ENCODE results near the gene DNAJB1. TPM values are rescaled to one million over a fixed set of nuclear protein-coding genes. Genes with fewer than 3 reads are reported as not detected.

DNAJB1 gene
- total RNA-seq, 1 donor from 2014 or later: 92.5 TPM

DNA sequence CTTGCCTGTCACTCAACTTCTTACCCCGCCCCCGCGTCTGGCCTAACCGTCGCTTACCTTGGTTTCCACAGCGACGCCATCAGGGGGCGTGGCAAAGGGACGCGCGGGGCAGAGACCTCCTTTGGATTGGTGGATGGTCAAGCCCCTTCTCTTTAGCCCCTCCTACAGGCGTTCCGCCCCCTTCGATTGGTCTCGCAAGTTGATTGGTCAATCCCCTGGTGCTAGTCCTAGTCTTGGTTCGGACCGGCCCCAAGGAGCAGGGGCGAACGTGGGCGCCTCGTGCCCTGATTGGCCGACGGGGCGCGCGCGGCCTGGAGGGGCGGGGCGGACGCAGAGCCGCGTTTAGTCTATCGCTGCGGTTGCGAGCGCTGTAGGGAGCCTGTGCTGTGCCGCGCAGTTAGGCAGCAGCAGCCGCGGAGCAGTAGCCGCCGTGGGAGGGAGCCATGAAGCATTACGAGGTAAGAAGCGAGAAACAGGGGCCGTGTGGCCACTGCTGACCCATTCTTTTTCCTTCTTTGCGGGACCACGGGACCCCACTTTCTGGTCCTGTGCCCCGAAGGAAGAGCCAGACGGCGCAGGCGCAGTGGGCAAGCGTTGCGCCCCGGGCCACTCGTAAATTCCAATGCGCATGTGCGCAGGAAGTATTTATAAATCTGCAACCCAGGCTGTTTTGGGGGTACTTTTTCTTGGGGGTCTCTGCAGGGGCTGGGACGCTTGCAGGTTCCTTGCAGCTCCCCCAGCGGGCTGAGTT, 11.2 kb upstream of the DNAJB1 start, which contains the start of gene TECR:
Gene TECR, plus strand, starts transcription at position 341 of the 751 bp plus-strand sequence. Its CDS starts 103 bp downstream, at position 444.
- H3K9me3 ChIP-seq: no peaks in the 10 kb centered on the region
- H3K27me3 ChIP-seq (ENCODE audit: low read depth): no peaks in the 10 kb centered on the region
- H3K4me1 ChIP-seq: peaks cover 23% of the 10 kb centered on the region
- peak within 1 kb of the TSS; percentile 83 for H3K4me3 ChIP-seq
- intact Hi-C loops (cut with DNase I): no loop called here
- TF ChIP-seq, protein P1, sequence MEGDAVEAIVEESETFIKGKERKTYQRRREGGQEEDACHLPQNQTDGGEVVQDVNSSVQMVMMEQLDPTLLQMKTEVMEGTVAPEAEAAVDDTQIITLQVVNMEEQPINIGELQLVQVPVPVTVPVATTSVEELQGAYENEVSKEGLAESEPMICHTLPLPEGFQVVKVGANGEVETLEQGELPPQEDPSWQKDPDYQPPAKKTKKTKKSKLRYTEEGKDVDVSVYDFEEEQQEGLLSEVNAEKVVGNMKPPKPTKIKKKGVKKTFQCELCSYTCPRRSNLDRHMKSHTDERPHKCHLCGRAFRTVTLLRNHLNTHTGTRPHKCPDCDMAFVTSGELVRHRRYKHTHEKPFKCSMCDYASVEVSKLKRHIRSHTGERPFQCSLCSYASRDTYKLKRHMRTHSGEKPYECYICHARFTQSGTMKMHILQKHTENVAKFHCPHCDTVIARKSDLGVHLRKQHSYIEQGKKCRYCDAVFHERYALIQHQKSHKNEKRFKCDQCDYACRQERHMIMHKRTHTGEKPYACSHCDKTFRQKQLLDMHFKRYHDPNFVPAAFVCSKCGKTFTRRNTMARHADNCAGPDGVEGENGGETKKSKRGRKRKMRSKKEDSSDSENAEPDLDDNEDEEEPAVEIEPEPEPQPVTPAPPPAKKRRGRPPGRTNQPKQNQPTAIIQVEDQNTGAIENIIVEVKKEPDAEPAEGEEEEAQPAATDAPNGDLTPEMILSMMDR (IDR thresholded peaks at IDR 0.05): peak; percentile 4
- no peaks in the 10 kb centered on the region for H3K36me3 ChIP-seq
- peak within 1 kb of the TSS; percentile 93 for H3K27ac ChIP-seq
- peak; percentile 100 for DNase-seq
- ATAC-seq: peak; percentile 98 to 99

DNA sequence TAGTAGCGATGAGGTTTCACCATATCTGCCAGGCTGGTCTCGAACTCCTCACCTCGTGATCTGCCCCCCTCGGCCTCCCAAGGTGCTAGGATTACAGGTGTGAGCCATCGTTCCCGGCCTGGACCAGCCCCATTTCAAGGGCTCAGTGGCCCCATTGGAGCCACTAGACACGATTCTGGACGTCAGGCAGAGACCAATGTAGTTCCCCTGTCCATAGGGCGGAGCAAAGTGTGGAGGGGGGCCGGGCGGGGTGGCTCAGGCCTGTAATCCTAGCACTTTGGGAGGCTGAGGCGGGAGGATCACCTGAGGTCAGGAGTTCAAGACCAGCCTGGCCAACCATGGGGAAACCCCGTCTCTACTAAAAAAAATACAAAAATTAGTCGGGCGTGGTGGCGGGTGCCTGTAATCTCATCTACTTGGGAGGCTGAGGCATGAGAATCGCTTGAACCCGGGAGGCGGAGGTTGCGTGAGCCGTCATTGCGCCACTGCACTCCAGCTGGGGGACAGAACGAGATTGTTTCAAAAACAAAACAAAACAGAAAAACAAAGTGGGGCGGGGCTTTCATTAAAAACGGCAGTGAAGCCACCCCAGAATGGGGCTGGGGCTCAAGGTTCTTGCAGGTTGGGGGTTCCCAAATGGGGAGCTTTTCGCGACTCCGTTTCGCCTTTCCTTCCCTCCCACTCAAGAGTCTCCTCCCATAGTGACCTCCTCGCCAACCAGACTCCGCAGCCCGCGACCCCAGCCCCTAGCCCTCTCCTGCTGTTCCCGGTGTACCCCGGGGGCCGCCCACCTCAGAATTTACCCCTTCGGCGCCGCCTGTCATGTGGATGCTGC, 10.4 kb upstream of the DNAJB1 start:
- H3K27ac ChIP-seq: peak overlapping the region; percentile 76
- H3K9me3 ChIP-seq: no peaks in the 10 kb centered on the region
- ATAC-seq (no peak), DNase-seq (peak; percentile 65)
- H3K27me3 ChIP-seq (ENCODE audit: low read depth): no peaks in the 10 kb centered on the region
- peak overlapping the region; percentile 83 for H3K4me3 ChIP-seq
- no peaks in the 10 kb centered on the region for H3K36me3 ChIP-seq
- TF ChIP-seq, protein P1 (IDR thresholded peaks at IDR 0.05): no peak
- intact Hi-C loops (cut with DNase I): no loop called here
- peaks cover 23% of the 10 kb centered on the region for H3K4me1 ChIP-seq

DNA sequence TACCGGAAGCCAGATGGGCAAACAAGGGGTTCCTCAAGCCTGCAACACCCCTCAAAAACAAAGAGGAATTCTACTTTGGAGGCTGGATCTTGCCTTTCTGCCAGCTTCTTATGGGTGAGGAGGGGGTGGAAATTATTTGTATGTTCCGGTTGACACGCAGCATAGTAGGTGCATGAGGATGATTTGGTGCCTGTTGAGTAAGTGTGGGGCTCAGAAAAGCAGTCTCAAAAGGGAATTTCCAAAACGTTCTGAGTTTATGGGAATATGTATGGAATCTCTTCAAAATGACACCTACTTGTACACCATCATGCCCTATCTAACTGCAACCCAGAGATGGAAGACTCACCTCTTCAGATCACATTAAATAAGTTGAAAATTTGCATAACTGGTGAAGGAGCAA, 8.2 kb upstream of the DNAJB1 start:
- Histone ChIP-seq H3K9me3 (no peaks in the 10 kb centered on the region), H3K4me3 (no peak overlapping the region), H3K27ac (no peak overlapping the region), H3K27me3 (ENCODE audit: low read depth) (no peaks in the 10 kb centered on the region), H3K36me3 (no peaks in the 10 kb centered on the region), H3K4me1 (peaks cover 13% of the 10 kb centered on the region)
- intact Hi-C loops (cut with DNase I): no loop called here
- TF ChIP-seq, protein P1 (IDR thresholded peaks at IDR 0.05): no peak
- ATAC-seq (no peak), DNase-seq (no peak)

DNA sequence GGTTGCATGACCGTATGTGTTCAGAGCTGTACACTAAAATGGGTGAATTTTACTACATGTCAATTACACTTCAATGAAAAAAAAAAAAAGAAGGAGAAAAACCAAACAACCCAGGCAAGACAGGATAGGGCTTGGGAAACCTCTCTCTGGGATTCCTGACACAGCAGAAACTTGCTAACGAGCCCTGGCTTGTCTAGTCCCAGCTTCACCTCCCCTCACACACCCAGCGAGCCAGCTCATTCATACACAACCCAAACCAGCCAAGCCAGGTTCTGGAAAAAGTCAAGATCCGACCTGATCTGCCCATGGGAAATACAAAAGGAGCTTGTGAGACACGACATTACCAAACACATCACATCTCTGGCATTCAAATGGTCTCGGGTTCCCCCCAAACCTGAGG, 7.5 kb upstream of the DNAJB1 start:
- H3K27me3 ChIP-seq (ENCODE audit: low read depth): no peaks in the 10 kb centered on the region
- no peaks in the 10 kb centered on the region for H3K36me3 ChIP-seq
- ATAC-seq: no peak
- no peak overlapping the region for H3K27ac ChIP-seq
- TF ChIP-seq, protein P1 (IDR thresholded peaks at IDR 0.05): no peak
- H3K4me3 ChIP-seq: no peak overlapping the region
- no peaks in the 10 kb centered on the region for H3K9me3 ChIP-seq
- intact Hi-C loops (cut with DNase I): no loop called here
- H3K4me1 ChIP-seq: peaks cover 6% of the 10 kb centered on the region
- DNase-seq: no peak

DNA sequence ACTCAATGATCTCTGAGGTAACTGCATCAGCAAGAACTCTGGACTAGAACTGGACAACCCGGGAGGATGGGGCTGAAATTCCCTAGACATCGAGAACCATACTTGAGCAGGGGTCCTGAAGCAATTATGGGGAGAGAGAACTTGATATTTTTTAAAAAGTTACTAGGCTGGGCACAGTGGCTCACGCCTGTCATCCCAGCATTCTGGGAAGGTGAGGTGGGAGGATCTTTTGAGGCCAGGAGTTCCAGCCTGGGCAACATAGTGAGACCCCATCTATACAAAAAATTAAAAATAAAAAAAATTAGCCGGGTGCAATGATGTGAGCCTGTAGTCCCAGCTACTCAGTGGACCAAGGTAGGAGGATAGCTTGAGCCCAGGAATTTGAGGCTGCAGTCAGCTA, 2.3 kb upstream of the DNAJB1 start:
- Histone ChIP-seq H3K27me3 (ENCODE audit: low read depth) (no peaks in the 10 kb centered on the region), H3K4me1 (peaks cover 29% of the 10 kb centered on the region), H3K4me3 (no peak overlapping the region), H3K9me3 (no peaks in the 10 kb centered on the region), H3K27ac (peak overlapping the region; percentile 99), H3K36me3 (peaks cover 14% of the 10 kb centered on the region)
- intact Hi-C loops (cut with DNase I): no loop called here
- DNase-seq: no peak
- ATAC-seq: no peak
- TF ChIP-seq, protein P1 (IDR thresholded peaks at IDR 0.05): no peak

All from lower lobe of right lung (tissue), 2 donors.